IPS-18a (cell line): Measurements from ENCODE around the gene CALN1.

Experiments used
- H3K27ac ChIP-seq: one replicate; pipeline ENCODE4 v1.5.1; 2013; ENCODE audit warnings: low read length
- H3K27me3 ChIP-seq: one replicate; pipeline ENCODE4 v1.6.1; 2013; ENCODE audit warnings: mild to moderate bottlenecking, low read length; ENCODE audit not compliant: control insufficient read depth, insufficient read depth
- H3K36me3 ChIP-seq: one replicate; pipeline ENCODE4 v1.6.1; 2013; ENCODE audit warnings: low read depth, low read length; ENCODE audit not compliant: control insufficient read depth
- H3K4me1 ChIP-seq: one replicate; pipeline ENCODE4 v1.6.1; 2013; ENCODE audit warnings: low read depth, low read length; ENCODE audit not compliant: control insufficient read depth
- H3K4me3 ChIP-seq: one replicate; pipeline ENCODE4 v1.5.1; 2013; ENCODE audit warnings: low read length
- H3K9ac ChIP-seq: one replicate; pipeline ENCODE4 v1.6.1; 2013; ENCODE audit warnings: mild to moderate bottlenecking, low read length, moderate library complexity
- H3K9me3 ChIP-seq: one replicate; pipeline ENCODE4 v1.6.1; 2013; ENCODE audit warnings: low read depth, low read length; ENCODE audit not compliant: control insufficient read depth

Gene CALN1

DNA sequence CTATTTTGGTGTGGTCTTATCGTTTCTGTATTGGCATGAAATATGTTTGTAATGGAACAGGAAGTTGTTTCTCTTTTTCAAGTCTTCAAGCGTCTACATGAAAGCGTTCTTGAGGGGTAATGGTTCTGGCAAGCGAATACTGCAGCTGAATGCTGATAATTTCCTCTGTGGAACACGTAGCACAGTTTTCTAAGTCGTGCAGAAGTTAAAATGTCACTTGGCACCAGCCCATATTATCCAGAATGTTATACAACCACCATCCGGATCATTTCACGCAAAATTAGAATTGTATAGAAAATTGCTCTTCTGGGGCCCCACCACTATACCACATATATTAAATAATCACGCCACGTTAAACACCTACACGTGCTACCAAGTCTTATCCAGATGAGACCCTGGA is 354.3 kb downstream of the CALN1 start:
- Histone ChIP-seq H3K9ac (no peak overlapping the region), H3K27ac (no peak overlapping the region), H3K36me3 (no peaks in the 10 kb centered on the region), H3K4me3 (no peak overlapping the region), H3K9me3 (no peaks in the 10 kb centered on the region), H3K4me1 (no peaks in the 10 kb centered on the region), H3K27me3 (no peaks in the 10 kb centered on the region)

DNA sequence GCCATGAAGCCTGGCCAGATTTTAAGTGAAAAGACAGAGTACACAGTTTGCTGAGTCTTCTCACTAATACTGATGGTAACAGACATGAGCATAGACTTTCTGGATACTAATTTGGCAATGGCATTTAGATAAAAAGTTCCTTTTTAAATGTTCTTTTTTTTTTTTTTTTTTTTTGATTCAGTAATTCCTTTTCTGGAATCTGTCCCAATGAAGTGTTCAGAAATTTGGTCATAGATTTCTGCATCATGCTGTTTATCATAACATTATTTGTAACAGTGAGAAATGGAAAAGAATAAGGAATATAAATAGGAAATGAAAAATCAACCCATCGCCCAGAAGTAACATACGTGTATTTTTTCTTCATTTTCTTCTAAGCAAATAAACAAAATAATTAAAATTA is 354.9 kb downstream of the CALN1 start:
- H3K36me3 ChIP-seq = no peaks in the 10 kb centered on the region
- no peaks in the 10 kb centered on the region for H3K4me1 ChIP-seq
- no peaks in the 10 kb centered on the region for H3K9me3 ChIP-seq
- no peaks in the 10 kb centered on the region for H3K27me3 ChIP-seq
- H3K4me3 ChIP-seq = no peak overlapping the region
- H3K9ac ChIP-seq = no peak overlapping the region
- H3K27ac ChIP-seq = no peak overlapping the region

GRCh38 chr7:72055426-72055825 is 356.7 kb downstream of the CALN1 start:
- Histone ChIP-seq H3K9ac (no peak overlapping the region), H3K27me3 (no peaks in the 10 kb centered on the region), H3K4me3 (no peak overlapping the region), H3K9me3 (no peaks in the 10 kb centered on the region), H3K27ac (no peak overlapping the region), H3K4me1 (no peaks in the 10 kb centered on the region), H3K36me3 (no peaks in the 10 kb centered on the region)

DNA sequence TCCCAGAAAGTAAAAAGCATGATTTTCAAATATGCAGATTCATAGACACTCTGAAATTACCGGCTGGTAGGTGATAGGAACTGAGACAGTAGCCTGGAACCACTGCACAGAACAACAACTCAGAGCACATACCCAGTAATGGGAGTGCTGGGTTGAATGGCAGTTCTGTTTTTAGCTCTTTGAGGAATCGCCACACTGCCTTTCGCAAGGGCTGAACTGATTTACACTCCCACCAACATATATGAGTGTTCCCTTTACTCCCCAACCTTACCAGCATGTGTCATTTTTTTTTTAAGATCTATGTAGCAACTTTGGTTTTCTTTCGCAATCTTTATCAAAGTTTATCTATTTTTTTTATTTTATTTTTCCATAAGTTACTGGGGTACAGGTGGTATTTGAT is 358.8 kb downstream of the CALN1 start:
- H3K4me1 ChIP-seq = no peaks in the 10 kb centered on the region
- H3K27me3 ChIP-seq = no peaks in the 10 kb centered on the region
- no peak overlapping the region for H3K27ac ChIP-seq
- H3K9ac ChIP-seq = no peak overlapping the region
- H3K36me3 ChIP-seq = no peaks in the 10 kb centered on the region
- H3K9me3 ChIP-seq = no peaks in the 10 kb centered on the region
- no peak overlapping the region for H3K4me3 ChIP-seq

DNA sequence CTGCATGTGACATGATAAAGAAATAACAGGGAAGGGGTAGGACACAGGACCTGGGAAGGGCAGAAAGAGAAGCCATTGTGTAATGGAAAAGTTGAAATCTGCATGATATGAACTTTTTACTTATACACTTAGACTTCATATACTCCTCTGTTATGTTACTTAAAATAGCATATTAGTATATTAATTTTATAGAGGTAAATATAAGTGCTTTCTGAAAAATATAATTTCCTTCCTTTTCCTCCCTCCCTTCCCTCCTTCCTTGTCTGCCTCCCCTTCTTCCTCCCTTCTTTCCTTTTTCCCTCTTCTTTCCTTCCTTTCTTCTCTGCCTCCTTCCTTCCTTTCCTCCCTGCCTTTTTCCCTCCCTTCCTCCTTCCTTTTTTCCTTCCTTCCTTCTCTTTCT is 363.7 kb downstream of the CALN1 start:
- Histone ChIP-seq H3K27me3 (no peaks in the 10 kb centered on the region), H3K9ac (no peak overlapping the region), H3K27ac (no peak overlapping the region), H3K36me3 (no peaks in the 10 kb centered on the region), H3K9me3 (no peaks in the 10 kb centered on the region), H3K4me3 (no peak overlapping the region), H3K4me1 (no peaks in the 10 kb centered on the region)

DNA sequence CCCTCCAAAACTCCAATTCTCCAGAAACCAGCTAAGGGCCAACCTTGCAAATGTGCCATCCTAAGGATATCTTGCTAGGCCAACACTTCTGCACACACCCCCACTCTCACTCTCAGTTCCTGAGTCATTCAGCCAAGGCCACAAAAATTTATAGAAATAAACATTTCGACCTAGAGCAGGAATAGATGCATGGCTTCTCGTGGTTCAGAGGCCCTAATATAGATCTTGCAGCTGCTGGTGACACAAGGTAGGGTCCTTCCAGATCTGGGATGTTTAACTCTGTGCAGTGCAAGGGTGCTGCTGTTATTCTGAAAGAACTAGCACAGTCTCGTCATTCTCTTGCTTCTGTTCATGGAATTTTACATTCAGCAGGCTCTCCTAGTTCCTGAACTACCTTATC is 369.3 kb downstream of the CALN1 start:
- no peak overlapping the region for H3K9ac ChIP-seq
- H3K27ac ChIP-seq = no peak overlapping the region
- no peaks in the 10 kb centered on the region for H3K36me3 ChIP-seq
- no peaks in the 10 kb centered on the region for H3K9me3 ChIP-seq
- H3K27me3 ChIP-seq = no peaks in the 10 kb centered on the region
- no peak overlapping the region for H3K4me3 ChIP-seq
- H3K4me1 ChIP-seq = no peaks in the 10 kb centered on the region

- Histone ChIP-seq H3K9me3 (no peaks in the 10 kb centered on the region), H3K27me3 (no peaks in the 10 kb centered on the region), H3K4me3 (no peak overlapping the region), H3K27ac (no peak overlapping the region), H3K36me3 (no peaks in the 10 kb centered on the region), H3K4me1 (no peaks in the 10 kb centered on the region), H3K9ac (no peak overlapping the region)
These were observed 371.5 kb downstream of the CALN1 start for GRCh38 chr7:72040641-72041040.

DNA sequence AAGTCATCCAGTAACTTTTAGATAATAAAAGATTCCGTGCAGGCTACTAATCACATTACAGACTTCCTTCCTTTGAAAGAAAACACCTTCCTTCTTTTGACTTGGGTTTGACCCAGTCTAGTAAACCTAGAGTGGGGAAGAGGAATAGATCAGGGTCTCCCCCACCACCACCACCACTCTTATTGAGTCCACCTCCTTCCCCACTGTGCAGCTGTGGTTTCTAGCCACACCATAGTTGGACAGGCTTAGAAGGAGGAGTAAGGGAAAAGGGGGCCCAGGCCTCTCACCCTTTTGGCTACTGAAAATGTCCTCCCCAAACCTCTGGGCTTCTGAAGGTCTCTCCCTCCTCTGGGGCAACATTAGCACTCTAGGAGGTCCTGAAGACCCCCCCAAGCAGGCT is 372.7 kb downstream of the CALN1 start:
- Histone ChIP-seq H3K9ac (no peak overlapping the region), H3K4me3 (no peak overlapping the region), H3K27me3 (no peaks in the 10 kb centered on the region), H3K9me3 (no peaks in the 10 kb centered on the region), H3K27ac (no peak overlapping the region), H3K4me1 (no peaks in the 10 kb centered on the region), H3K36me3 (no peaks in the 10 kb centered on the region)

DNA sequence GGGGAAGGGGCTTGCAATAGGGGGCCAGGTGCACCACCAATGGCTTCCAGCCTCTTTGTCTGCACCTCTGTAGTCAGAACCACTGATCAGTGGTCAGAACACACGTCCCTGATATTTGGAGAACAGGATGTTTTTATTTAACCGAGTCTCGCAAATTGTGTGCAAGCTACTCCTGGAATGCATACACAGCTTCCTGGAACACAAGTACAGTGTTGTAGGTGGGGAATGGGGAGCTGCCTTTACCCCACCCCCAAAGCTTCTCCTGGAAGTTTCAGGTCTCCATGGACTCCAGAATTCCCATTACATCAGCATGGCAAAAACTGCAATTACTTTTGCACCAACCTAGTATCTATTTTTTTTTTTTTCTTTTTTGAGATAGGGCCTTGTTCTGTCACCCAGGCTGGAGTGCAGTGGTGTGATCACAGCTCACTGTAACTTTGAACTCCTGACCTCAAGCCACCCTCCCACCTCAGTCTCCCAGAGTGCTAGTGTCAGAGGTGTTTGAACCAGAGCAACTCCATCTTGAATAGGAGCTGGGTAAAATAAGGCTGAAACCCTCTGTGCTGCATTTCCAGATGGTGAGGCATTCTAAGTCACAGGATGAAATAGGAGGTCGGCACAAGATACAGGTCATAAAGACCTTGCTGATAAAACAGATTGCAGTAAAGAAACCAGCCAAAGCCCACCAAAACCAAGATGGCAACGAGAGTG is 374.0 kb downstream of the CALN1 start:
- Histone ChIP-seq H3K36me3 (no peaks in the 10 kb centered on the region), H3K27ac (no peak overlapping the region), H3K4me3 (no peak overlapping the region), H3K4me1 (no peaks in the 10 kb centered on the region), H3K9me3 (no peaks in the 10 kb centered on the region), H3K9ac (no peak overlapping the region), H3K27me3 (no peaks in the 10 kb centered on the region)

DNA sequence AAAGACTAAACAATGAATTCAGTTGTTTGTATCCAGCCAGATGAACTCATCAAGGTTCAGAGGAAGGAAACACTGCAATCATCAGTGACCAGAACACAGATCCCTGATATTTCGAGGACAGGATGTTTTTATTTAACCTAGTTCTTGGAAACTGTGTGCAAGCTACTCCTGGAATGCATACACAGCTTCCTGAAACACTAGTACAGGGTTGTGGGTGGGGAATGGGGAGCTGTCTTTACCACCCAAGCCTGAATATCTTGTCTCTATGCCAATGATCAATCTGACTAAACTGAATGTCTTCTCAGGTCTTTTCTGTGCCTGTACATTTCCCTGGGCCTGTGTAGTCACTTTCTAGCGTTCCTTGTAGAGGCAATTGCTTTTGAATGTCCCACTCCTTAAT is 374.6 kb downstream of the CALN1 start:
- Histone ChIP-seq H3K36me3 (no peaks in the 10 kb centered on the region), H3K4me3 (no peak overlapping the region), H3K27ac (no peak overlapping the region), H3K4me1 (peaks cover 6% of the 10 kb centered on the region), H3K9ac (no peak overlapping the region), H3K27me3 (no peaks in the 10 kb centered on the region), H3K9me3 (no peaks in the 10 kb centered on the region)

DNA sequence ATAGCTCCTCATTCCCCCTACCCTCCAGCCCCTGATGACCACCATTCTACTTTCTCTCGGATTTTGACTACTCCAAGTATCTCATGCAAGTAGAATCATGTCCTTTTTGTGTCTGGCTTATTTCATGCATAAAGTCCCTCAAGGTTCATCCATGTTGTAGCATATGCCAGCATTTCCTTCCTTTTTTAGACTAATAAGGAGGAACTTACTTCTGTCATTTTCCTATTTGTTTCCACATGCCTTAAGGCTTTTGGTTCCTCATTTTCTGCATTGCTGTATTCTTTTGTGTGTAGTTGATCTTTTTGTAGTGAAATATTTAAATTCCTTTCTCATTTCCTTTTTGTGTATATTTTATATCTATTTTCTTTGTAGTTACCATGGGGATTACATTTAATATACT is 376.9 kb downstream of the CALN1 start:
- H3K4me3 ChIP-seq = no peak overlapping the region
- no peaks in the 10 kb centered on the region for H3K36me3 ChIP-seq
- no peaks in the 10 kb centered on the region for H3K9me3 ChIP-seq
- peaks cover 6% of the 10 kb centered on the region for H3K4me1 ChIP-seq
- no peaks in the 10 kb centered on the region for H3K27me3 ChIP-seq
- H3K9ac ChIP-seq = no peak overlapping the region
- no peak overlapping the region for H3K27ac ChIP-seq

DNA sequence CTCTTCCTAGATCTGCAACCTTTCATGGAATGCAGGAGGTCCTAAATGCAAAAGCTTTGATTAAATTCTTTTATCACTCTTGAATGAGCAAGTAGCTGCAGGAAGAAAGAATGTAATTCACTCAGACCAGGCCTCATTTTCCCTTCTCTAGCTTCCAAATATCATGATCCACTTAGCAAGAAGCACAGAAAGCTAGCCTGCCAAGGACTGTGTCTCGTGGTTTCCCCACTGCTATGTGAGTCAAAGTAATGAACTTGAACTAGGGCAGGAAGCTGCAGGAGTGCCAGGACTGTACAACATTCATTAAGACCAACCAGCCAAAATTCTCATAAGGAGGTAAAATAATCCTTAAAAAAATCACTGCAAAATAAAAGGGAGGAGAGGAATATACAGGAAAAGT is 379.2 kb downstream of the CALN1 start:
- Histone ChIP-seq H3K4me3 (no peak overlapping the region), H3K4me1 (peaks cover 6% of the 10 kb centered on the region), H3K27ac (no peak overlapping the region), H3K9ac (no peak overlapping the region), H3K27me3 (no peaks in the 10 kb centered on the region), H3K9me3 (no peaks in the 10 kb centered on the region), H3K36me3 (no peaks in the 10 kb centered on the region)
